OCI-LY1 (cell line): ENCODE data around the gene BTBD2.

Source experiments
- H2AFZ ChIP-seq: fragments of 200-600 bp; sonication (generic), shearing (Covaris generic); 2 replicates; pipeline ENCODE4 v1.6.0; 2014; ENCODE audit warnings: antibody characterized with exemption, mild to moderate bottlenecking, low read length
- H3F3A ChIP-seq: fragments of 200-600 bp; sonication (generic), shearing (Covaris generic); 2 replicates; pipeline ENCODE4 v1.6.0; 2014; ENCODE audit warnings: mild to moderate bottlenecking, antibody characterized with exemption, low read length, moderate library complexity; ENCODE audit not compliant: insufficient read depth
- H3K27ac ChIP-seq: fragments of 200-600 bp; sonication (generic); 2 replicates; pipeline ENCODE4 v1.5.1; 2014; ENCODE audit warnings: low read length, mixed run types, mild to moderate bottlenecking, low read depth; ENCODE audit not compliant: poor library complexity, severe bottlenecking
- H3K27me3 ChIP-seq: fragments of 200-600 bp; sonication (generic); 2 replicates; pipeline ENCODE4 v1.6.0; 2014; ENCODE audit warnings: antibody characterized with exemption, mild to moderate bottlenecking, low read length, moderate library complexity; ENCODE audit not compliant: insufficient read depth
- H3K36me3 ChIP-seq: fragments of 200-600 bp; sonication (generic); 2 replicates; pipeline ENCODE4 v1.6.1; 2014; ENCODE audit warnings: mild to moderate bottlenecking, antibody characterized with exemption, low read length, moderate library complexity, mixed read lengths; ENCODE audit not compliant: insufficient read depth
- H3K4me1 ChIP-seq: fragments of 200-600 bp; sonication (generic); 2 replicates; pipeline ENCODE4 v1.5.1; 2014; ENCODE audit warnings: mild to moderate bottlenecking, low read length, moderate library complexity; ENCODE audit not compliant: insufficient read depth, severe bottlenecking
- H3K4me2 ChIP-seq: fragments of 200-600 bp; sonication (generic), shearing (Covaris generic); 2 replicates; pipeline ENCODE4 v1.6.1; 2014; ENCODE audit warnings: low read length
- H3K4me3 ChIP-seq: fragments of 200-600 bp; sonication (generic); 2 replicates; pipeline ENCODE4 v1.5.1; 2014; ENCODE audit warnings: low read length, low read depth, mild to moderate bottlenecking, mixed read lengths; ENCODE audit not compliant: poor library complexity, severe bottlenecking
- H3K79me2 ChIP-seq: fragments of 200-600 bp; shearing (Covaris generic); 2 replicates; pipeline ENCODE4 v1.6.1; 2016; ENCODE audit warnings: mixed run types, low read length, mixed read lengths; ENCODE audit not compliant: insufficient read depth
- H3K9ac ChIP-seq: fragments of 200-600 bp; sonication (generic), shearing (Covaris generic); 2 replicates; pipeline ENCODE4 v1.6.1; 2014; ENCODE audit warnings: mild to moderate bottlenecking, low read length, mixed read lengths
- H3K9me2 ChIP-seq: fragments of 200-600 bp; sonication (generic), shearing (Covaris generic); 2 replicates; pipeline ENCODE4 v1.6.1; 2014; ENCODE audit warnings: low read depth, mild to moderate bottlenecking, low read length, mixed read lengths
- H3K9me3 ChIP-seq: fragments of 200-600 bp; shearing (Covaris generic); 2 replicates; pipeline ENCODE4 v1.6.1; 2014; ENCODE audit warnings: low read length, mixed read lengths
- H4K20me1 ChIP-seq: fragments of 200-600 bp; sonication (generic), shearing (Covaris generic); 2 replicates; pipeline ENCODE4 v1.6.0; 2016; ENCODE audit warnings: mild to moderate bottlenecking, low read length; ENCODE audit not compliant: insufficient read depth
- CTCF ChIP-seq: fragments of 200-600 bp; sonication (generic), shearing (Covaris generic); IDR thresholded peaks from 2 replicates; pipeline ENCODE4 v1.5.1; 2017; ENCODE audit warnings: mild to moderate bottlenecking, antibody characterized with exemption, low read length, moderate library complexity, mixed read lengths
- EZH2 ChIP-seq: fragments of 200-600 bp; sonication (generic), shearing (Covaris generic); IDR thresholded peaks from 2 replicates; pipeline ENCODE4 v1.8.0; 2017; ENCODE audit warnings: borderline replicate concordance, mixed run types, mild to moderate bottlenecking, antibody characterized with exemption, low read length, moderate library complexity, mixed read lengths

BTBD2 gene

GRCh38 chr19:2063824-2064223 lies 48.3 kb upstream of the BTBD2 start:
- Histone ChIP-seq H4K20me1 (no peaks in the 10 kb centered on the region), H3K27ac (peak overlapping the region; percentile 51), H3K9ac (no peak overlapping the region), H3K79me2 (no peaks in the 10 kb centered on the region), H2AFZ (no peak overlapping the region), H3K4me2 (no peak overlapping the region), H3K9me2 (no peaks in the 10 kb centered on the region), H3K9me3 (no peaks in the 10 kb centered on the region), H3K4me3 (no peak overlapping the region), H3K4me1 (peaks cover 39% of the 10 kb centered on the region), H3K27me3 (no peaks in the 10 kb centered on the region), H3F3A (no peaks in the 10 kb centered on the region), H3K36me3 (no peaks in the 10 kb centered on the region; the same call in 1 of the 2 replicates)
- no peak for TF ChIP-seq CTCF
- no peak for TF ChIP-seq EZH2

- no peaks in the 10 kb centered on the region for H3K79me2 ChIP-seq
- no peaks in the 10 kb centered on the region for H4K20me1 ChIP-seq
- no peak overlapping the region for H2AFZ ChIP-seq
- no peak overlapping the region for H3K4me3 ChIP-seq
- H3K4me1 ChIP-seq = peaks cover 39% of the 10 kb centered on the region
- peak overlapping the region; percentile 73 for H3K27ac ChIP-seq
- H3K27me3 ChIP-seq = no peaks in the 10 kb centered on the region
- H3F3A ChIP-seq = no peaks in the 10 kb centered on the region
- no peaks in the 10 kb centered on the region for H3K9me3 ChIP-seq
- H3K36me3 ChIP-seq = no peaks in the 10 kb centered on the region
- H3K4me2 ChIP-seq = no peak overlapping the region; the same call in 1 of the 2 replicates
- no peak for TF ChIP-seq CTCF
- no peak for TF ChIP-seq EZH2
- H3K9me2 ChIP-seq = no peaks in the 10 kb centered on the region
- H3K9ac ChIP-seq = no peak overlapping the region
These were observed 47.3 kb upstream of the BTBD2 start for GRCh38 chr19:2062770-2063169.

GRCh38 chr19:2062389-2062729 lies 46.8 kb upstream of the BTBD2 start:
- H4K20me1 ChIP-seq = no peaks in the 10 kb centered on the region
- H3K27ac ChIP-seq = peak overlapping the region; percentile 73
- H3K9me2 ChIP-seq = no peaks in the 10 kb centered on the region
- TF ChIP-seq EZH2 = no peak
- no peak for TF ChIP-seq CTCF
- peak overlapping the region; percentile 83; the same call in 1 of the 2 replicates for H3K9ac ChIP-seq
- no peaks in the 10 kb centered on the region for H3K36me3 ChIP-seq
- H3K79me2 ChIP-seq = no peaks in the 10 kb centered on the region
- no peaks in the 10 kb centered on the region for H3K27me3 ChIP-seq
- peak overlapping the region; percentile 87 for H3K4me2 ChIP-seq
- H3F3A ChIP-seq = no peaks in the 10 kb centered on the region
- no peak overlapping the region for H2AFZ ChIP-seq
- peaks cover 39% of the 10 kb centered on the region for H3K4me1 ChIP-seq
- H3K4me3 ChIP-seq = peak overlapping the region; percentile 76
- H3K9me3 ChIP-seq = no peaks in the 10 kb centered on the region
